Mucosa of descending colon (tissue), 3 donors: Measurements from ENCODE around the gene EWSR1. TPM values are rescaled to one million over a fixed set of nuclear protein-coding genes. Genes with fewer than 3 reads are reported as not detected.

Experiments
- ATAC-seq: fragments of 200-7000 bp; cut with Tn5 transposase; one replicate; pipeline ENCODE4 v1.9.1; 2020; ENCODE audit warnings: mild to moderate bottlenecking, moderate library complexity
- DNase-seq, 3 donors: peaks; one replicate each; pipeline ENCODE4 v3.0.0-alpha.2; 2020
- H3K36me3 ChIP-seq: fragments of 200-600 bp; one replicate; pipeline ENCODE4 v1.8.0; 2021; ENCODE audit warnings: low read depth, mild to moderate bottlenecking
- H3K4me1 ChIP-seq: fragments of 200-600 bp; one replicate; pipeline ENCODE4 v1.8.0; 2021; ENCODE audit warnings: low read depth, mild to moderate bottlenecking
- H3K4me3 ChIP-seq: fragments of 200-600 bp; one replicate; pipeline ENCODE4 v1.8.0; 2021; ENCODE audit warnings: mild to moderate bottlenecking
- H3K9me3 ChIP-seq: fragments of 200-600 bp; one replicate; pipeline ENCODE4 v1.8.0; 2021; ENCODE audit warnings: mild to moderate bottlenecking
- CTCF ChIP-seq: fragments of 200-600 bp; IDR thresholded peaks from one replicate; pipeline ENCODE4 v1.8.0; 2022; ENCODE audit warnings: antibody characterized with exemption, mild to moderate bottlenecking
- intact Hi-C, 2 donors: fragments of 100-400 bp; cut with DNase I in 1 of 2; cut with micrococcal nuclease in 1 of 2; formaldehyde crosslinking; loops; one replicate each; pipeline versions ENCODE4 v1.11.0 to v1.11.1; 2022; cut with DNase I, micrococcal nuclease
- total RNA-seq, 3 donors: library from RNA; stranded (reverse); fragmentation: NEBNext Ultra II Directional in 2 of 3; extraction: Animal tissue kit (Norgen Biotek cat#: 25700) in 2 of 3; gene quantifications; one replicate each; pipeline versions ENCODE4 v1.2.1 to v1.2.4, GENCODE V29; 2021 to 2023
- donor health status: DM: no; HTN: no; CAD: no; lungs with moderate emphysema.
- donor health status: DM: no; HTN: no; CAD: no.
- donor health status: DM: no; HTN: yes; CAD: no.

The EWSR1 gene
- total RNA-seq, 3 donors from 2014 or later: 176 to 227 (median 179) TPM

DNA sequence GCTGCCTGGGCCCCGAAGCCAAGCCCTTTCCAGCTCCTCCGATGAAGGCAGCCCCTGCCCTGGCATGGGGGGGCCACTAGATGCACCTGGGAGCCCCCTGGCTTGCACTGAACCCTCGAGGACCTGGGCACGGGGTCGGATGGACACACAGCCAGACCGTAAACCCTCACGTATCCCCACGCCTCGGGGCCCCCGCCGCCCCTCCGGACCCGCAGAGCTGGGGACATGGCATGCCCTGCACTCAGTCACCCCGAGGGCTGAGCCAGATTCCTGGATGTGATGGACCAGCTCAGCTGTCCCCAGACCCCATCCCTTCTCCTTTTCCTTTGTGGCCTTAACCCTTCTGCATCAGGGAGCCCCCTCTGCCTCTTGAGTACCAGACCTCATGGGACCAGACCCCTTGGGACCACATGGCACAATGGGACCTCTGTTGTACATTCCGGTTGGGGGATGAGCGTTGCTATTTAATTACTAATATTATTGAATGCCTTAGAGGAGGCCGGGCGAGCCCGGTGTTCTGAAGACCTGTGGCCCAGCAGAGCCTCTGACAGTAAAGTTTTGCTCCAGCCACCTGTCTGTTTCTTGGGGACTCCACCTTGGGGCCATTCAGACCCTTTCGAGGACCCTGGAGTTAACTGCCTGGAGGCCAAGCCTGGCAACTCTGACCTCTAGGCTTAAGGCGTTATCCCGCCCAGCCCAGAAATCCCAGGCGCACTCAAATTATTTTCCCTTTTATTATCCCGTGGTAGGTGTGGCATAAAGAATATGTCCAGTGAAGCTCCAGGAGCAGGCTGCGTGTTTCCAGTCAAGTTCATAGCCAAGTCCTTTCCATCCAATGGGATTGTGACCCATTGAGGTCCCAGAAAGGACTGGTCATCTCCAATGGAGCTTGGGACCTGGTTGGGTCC, 44.4 kb downstream of the EWSR1 start:
- TF ChIP-seq CTCF: no peak
- intact Hi-C loops: no loop called here
- ATAC-seq (no peak), DNase-seq (peak in 2 of 3 donors; percentile 48 to 51)
- no peaks in the 10 kb centered on the region for H3K36me3 ChIP-seq
- peaks cover 71% of the 10 kb centered on the region for H3K4me1 ChIP-seq
- no peak overlapping the region for H3K4me3 ChIP-seq
- H3K9me3 ChIP-seq: no peaks in the 10 kb centered on the region

- TF ChIP-seq CTCF: peak; percentile 72
- Histone ChIP-seq H3K9me3 (no peaks in the 10 kb centered on the region), H3K4me3 (no peak overlapping the region), H3K4me1 (peaks cover 64% of the 10 kb centered on the region), H3K36me3 (no peaks in the 10 kb centered on the region)
- peak in 1 of 3 donors; percentile 71 for DNase-seq
- intact Hi-C loops: no loop called here
- peak; percentile 61 for ATAC-seq
These were observed 45.1 kb downstream of the EWSR1 start for GRCh38 chr22:29313126-29313575.

- Histone ChIP-seq H3K4me1 (peaks cover 58% of the 10 kb centered on the region), H3K9me3 (no peaks in the 10 kb centered on the region), H3K4me3 (no peak overlapping the region), H3K36me3 (no peaks in the 10 kb centered on the region)
- DNase-seq: peak; percentile 75 to 78 (median 77)
- intact Hi-C loops: no loop called here
- ATAC-seq: peak; percentile 62
- TF ChIP-seq CTCF: no peak
These were observed 45.8 kb downstream of the EWSR1 start for GRCh38 chr22:29313576-29314466.

DNA sequence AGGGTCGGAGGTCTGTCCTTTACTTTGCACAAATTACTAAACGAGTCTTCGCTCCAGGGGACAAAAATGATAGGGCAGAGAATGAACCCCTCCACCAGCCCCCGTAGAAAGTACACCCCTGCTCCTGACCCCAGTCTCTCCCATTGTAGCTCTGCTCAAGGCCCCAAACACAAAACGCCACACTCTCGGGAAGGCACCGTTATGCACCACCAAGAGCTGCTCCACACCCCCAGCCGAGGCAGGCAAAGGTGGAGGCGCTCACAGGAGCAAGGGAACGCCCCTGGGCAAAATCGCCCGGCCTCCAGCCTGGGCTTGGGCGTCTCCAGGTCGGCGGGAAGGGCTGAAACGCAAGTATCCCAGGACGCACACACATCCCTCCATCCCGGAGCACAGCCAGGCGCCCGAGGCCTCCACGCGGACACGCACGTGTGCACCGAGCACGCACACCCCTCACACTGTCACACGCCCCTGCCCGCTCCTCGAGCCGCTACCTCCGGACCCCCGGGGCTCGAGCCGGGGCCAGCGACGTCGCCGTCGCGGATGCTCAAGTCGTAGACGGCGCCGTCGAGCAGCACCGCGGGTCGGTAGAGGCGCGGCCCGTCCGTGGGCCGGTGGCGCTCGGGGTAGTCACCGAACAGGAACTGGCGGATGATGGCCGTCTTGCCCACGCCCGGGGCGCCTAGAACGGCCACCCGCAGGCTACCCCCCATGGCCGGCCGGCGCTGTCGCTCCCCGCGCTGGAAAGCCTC, 46.6 kb downstream of the EWSR1 start:
- H3K36me3 ChIP-seq: no peaks in the 10 kb centered on the region
- H3K4me1 ChIP-seq: peaks cover 49% of the 10 kb centered on the region
- peak in 2 of 3 donors; percentile 62 to 65 for DNase-seq
- peak; percentile 16 for ATAC-seq
- no peaks in the 10 kb centered on the region for H3K9me3 ChIP-seq
- intact Hi-C loops: no loop called here
- H3K4me3 ChIP-seq: no peak overlapping the region
- no peak for TF ChIP-seq CTCF
